B cell (primary cell): ENCODE measurements around the gene SLC45A3.

Source experiments
- CTCF ChIP-seq: fragments of 200-600 bp; IDR thresholded peaks from one replicate; pipeline ENCODE4 v1.8.0; 2022; ENCODE audit warnings: antibody characterized with exemption, mild to moderate bottlenecking
- EZH2 ChIP-seq: IDR thresholded peaks from 2 replicates; pipeline ENCODE4 v1.6.1; 2012; ENCODE audit warnings: borderline replicate concordance, low read depth, mild to moderate bottlenecking, moderate library complexity, low read length; ENCODE audit not compliant: insufficient read depth, poor library complexity, severe bottlenecking

DNA sequence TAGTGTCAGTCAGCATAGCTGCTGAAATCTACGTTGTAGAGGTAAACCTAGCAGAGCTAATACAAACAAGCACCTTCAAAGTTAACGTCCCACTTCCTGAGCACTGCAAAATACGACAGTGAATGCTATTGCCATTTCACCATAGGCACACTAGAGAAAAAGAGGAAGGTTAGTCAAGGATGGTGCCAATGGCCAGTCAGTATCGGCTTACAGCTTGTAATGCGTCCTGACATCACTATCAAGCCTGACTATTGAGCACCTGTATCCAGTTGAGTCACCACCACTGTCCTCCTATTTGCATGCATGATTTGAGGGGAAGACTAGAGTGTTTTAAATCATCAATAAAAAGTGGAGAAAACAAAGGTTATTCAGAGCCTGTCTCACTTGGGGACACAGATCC is 35.3 kb upstream of the SLC45A3 start:
- no peak for TF ChIP-seq CTCF
- TF ChIP-seq EZH2 = no peak
